ENCODE measurements around the gene HDAC4. TPM values are rescaled to one million over a fixed set of nuclear protein-coding genes. Genes with fewer than 3 reads are reported as not detected.

HDAC4 gene
- total RNA-seq, 2 donors from 2014 or later, result 8.1 to 20.1 TPM

DNA sequence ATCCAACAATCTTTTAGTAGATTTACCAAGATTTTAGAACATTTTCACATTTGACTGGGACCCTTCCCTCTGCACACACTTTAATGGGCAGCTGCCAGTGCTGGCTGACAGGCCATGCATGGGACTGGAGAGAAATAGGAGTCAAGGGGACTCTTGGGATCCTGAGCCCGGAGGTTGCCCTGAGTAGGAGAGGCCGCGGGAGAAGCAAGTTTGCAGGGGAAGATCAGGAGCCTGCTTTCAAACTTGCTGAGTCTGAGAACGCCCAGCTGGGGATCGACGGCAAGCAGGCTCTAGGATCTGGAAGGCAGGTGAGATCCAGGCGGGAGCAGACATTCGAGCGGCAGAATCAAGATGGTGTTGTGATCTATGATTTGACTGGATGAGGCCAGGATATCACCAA is 186.1 kb downstream of the HDAC4 start:
- no peaks in the 10 kb centered on the region for H3K9me3 ChIP-seq
- DNase-seq (ENCODE audit: low spot score), result no peak
- no peaks in the 10 kb centered on the region for H3K27me3 ChIP-seq
- H3K4me1 ChIP-seq, result peaks cover 0 to 42% of the 10 kb centered on the region in 2 donors
- no peak overlapping the region for H3K27ac ChIP-seq
- TF ChIP-seq, protein P1, sequence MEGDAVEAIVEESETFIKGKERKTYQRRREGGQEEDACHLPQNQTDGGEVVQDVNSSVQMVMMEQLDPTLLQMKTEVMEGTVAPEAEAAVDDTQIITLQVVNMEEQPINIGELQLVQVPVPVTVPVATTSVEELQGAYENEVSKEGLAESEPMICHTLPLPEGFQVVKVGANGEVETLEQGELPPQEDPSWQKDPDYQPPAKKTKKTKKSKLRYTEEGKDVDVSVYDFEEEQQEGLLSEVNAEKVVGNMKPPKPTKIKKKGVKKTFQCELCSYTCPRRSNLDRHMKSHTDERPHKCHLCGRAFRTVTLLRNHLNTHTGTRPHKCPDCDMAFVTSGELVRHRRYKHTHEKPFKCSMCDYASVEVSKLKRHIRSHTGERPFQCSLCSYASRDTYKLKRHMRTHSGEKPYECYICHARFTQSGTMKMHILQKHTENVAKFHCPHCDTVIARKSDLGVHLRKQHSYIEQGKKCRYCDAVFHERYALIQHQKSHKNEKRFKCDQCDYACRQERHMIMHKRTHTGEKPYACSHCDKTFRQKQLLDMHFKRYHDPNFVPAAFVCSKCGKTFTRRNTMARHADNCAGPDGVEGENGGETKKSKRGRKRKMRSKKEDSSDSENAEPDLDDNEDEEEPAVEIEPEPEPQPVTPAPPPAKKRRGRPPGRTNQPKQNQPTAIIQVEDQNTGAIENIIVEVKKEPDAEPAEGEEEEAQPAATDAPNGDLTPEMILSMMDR (IDR thresholded peaks at IDR 0.05), result no peak
- no peaks in the 10 kb centered on the region for H3K36me3 ChIP-seq
- no peak overlapping the region for H3K4me3 ChIP-seq

DNA sequence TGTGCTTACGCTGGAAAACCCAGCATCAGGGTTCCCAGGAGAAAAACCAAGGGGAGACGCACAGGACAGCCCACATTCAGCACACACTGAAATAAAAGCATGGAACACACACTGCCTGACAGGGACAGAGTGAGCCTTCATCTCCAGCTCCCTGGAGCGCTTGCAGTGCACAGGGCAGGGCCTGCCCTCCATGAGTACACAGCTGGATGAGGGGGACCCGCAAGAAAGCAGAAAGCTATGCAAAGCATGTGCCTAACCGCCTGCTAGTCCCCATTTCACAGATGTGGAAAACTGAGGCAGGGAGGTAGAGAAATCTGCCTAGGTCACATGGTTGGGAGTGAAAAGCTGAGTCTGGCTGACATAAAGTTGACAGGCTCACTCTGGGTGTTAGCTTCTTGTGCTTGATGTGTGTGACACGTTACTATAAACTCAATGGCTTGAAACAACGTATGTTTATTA is 187.1 kb downstream of the HDAC4 start:
- no peaks in the 10 kb centered on the region for H3K9me3 ChIP-seq
- H3K27ac ChIP-seq, result no peak overlapping the region
- peaks cover 0 to 42% of the 10 kb centered on the region in 2 donors for H3K4me1 ChIP-seq

DNA sequence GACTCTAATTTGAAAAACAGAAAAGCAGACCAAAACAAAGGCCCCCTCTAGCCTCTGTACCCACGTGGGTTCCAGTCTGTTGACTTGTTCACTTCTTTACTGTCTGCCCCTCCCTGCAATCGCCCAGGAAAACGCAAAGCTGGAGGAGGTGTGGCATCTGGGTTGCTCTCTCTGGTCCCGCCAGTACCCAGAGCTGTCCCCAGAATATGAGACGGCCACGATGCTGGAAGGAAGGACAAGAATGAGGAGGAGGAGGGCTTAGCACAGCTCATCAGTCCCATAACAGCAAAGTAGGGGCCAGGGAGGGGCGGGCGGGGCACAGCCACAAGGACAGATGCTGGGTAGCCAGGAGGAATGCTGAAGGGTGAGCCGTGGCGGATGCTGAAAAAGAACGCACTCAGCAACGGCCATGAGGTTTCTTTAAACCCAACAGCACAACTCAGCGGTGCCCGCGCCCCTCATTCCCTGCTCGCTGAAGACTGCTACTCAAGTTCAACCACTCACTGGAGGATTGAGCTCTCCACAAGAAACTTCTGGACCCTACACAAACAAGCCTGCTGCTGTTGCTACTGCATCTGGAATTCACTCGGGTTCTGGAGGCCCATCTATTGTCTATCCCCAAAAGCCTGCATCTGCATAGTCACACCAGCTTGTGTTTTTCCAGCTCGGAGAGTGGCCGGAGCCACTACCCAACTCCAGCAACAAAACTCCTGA is 187.7 kb downstream of the HDAC4 start:
- H3K4me1 ChIP-seq, result peaks cover 0 to 42% of the 10 kb centered on the region in 2 donors
- H3K27me3 ChIP-seq, result no peaks in the 10 kb centered on the region
- DNase-seq (ENCODE audit: low spot score), result no peak
- H3K4me3 ChIP-seq, result no peak overlapping the region
- no peaks in the 10 kb centered on the region for H3K9me3 ChIP-seq
- H3K27ac ChIP-seq, result peak overlapping the region in 1 of 2 donors; percentile 26
- H3K36me3 ChIP-seq, result no peaks in the 10 kb centered on the region
- TF ChIP-seq, protein P1 (IDR thresholded peaks at IDR 0.05), result no peak

More for the DNA sequence above, 187.1 kb downstream of the HDAC4 start:
- no peak overlapping the region for H3K4me3 ChIP-seq
- no peaks in the 10 kb centered on the region for H3K27me3 ChIP-seq
- DNase-seq (ENCODE audit: low spot score), result no peak
- TF ChIP-seq, protein P1 (IDR thresholded peaks at IDR 0.05), result no peak
- no peaks in the 10 kb centered on the region for H3K36me3 ChIP-seq

DNA sequence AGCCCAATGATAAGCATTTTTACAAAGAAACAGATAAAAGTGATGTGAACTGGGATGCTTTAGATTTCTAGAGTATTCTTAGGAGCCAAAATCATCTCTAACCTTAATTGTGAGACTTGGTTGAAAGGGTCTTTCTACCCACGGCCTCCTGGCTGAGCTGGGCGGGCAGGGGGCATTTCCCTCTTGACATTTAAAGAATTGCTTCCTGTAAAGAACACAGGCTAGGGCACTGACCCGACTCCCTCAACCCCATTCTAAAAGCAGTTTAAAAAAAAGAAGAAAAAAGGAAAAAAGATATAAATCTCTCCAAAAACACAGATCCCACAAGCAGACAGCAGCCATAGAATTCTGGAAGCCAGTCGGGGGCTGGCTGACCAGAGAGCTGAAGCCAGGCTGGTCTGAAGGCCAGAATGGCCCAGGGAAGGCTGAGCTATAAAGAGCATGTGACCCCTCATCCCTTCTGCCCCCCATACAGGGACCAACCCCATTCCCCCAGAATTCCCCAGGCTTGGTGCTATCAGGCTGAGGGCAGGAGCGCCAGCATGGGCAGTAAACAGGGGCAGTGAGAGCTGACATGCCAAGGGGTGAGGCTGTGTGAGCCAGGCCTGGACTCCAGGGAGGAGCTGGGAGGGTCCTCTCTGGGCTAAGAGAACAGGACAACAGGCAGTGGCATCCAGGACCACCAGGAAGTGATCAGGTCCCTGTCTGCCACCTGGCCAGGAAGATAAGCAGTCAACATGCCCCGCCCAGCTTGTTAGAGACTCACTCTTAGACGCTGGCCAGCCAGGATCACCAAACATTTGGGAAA is 188.5 kb downstream of the HDAC4 start:
- Histone ChIP-seq H3K4me3 (no peak overlapping the region), H3K9me3 (no peaks in the 10 kb centered on the region), H3K27me3 (no peaks in the 10 kb centered on the region), H3K36me3 (no peaks in the 10 kb centered on the region), H3K27ac (peak overlapping the region in 1 of 2 donors; percentile 26), H3K4me1 (peaks cover 0 to 42% of the 10 kb centered on the region in 2 donors)
- no peak for DNase-seq (ENCODE audit: low spot score)
- TF ChIP-seq, protein P1 (IDR thresholded peaks at IDR 0.05), result no peak

DNA sequence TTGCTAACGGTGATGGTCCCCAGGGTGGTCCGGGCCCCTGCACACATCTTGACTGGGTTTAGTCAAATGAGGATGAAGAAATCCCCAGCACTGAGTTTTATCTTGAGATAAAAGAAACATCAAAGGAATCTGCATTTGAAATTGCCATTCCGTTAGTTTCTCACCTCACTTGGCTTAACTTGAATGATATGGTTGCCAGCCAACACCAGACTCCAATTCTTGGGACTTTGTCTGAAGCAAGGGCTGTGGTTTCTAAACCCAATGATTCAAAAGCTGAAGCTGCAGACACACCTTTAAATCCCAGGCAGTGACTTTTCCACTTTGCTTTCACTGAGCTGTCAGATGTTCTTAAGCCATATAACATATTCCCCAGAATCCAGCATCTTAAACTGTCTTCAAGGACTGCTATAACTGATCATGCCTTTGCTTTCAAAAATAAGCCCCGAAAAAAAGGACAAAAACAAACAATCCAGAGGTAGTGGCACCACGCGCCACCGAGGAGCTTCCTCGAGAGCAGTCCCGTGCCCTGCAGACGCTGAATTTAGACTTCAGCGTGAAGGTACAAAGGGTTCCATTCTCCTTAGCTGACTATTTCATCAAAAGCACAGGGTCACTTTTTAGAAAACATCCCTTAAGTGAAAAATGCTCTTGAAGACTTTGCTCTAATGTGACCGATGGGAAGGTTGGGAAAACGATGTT is 189.3 kb downstream of the HDAC4 start:
- no peak overlapping the region for H3K4me3 ChIP-seq
- TF ChIP-seq, protein P1 (IDR thresholded peaks at IDR 0.05), result no peak
- no peaks in the 10 kb centered on the region for H3K9me3 ChIP-seq
- DNase-seq (ENCODE audit: low spot score), result no peak
- H3K27me3 ChIP-seq, result no peaks in the 10 kb centered on the region
- H3K27ac ChIP-seq, result peak overlapping the region in 1 of 2 donors; percentile 52
- peaks cover 0 to 38% of the 10 kb centered on the region in 2 donors for H3K4me1 ChIP-seq
- H3K36me3 ChIP-seq, result no peaks in the 10 kb centered on the region

Data from right atrium auricular region (tissue), 2 donors.